ENCODE results near the gene INCENP.

The INCENP gene

DNA sequence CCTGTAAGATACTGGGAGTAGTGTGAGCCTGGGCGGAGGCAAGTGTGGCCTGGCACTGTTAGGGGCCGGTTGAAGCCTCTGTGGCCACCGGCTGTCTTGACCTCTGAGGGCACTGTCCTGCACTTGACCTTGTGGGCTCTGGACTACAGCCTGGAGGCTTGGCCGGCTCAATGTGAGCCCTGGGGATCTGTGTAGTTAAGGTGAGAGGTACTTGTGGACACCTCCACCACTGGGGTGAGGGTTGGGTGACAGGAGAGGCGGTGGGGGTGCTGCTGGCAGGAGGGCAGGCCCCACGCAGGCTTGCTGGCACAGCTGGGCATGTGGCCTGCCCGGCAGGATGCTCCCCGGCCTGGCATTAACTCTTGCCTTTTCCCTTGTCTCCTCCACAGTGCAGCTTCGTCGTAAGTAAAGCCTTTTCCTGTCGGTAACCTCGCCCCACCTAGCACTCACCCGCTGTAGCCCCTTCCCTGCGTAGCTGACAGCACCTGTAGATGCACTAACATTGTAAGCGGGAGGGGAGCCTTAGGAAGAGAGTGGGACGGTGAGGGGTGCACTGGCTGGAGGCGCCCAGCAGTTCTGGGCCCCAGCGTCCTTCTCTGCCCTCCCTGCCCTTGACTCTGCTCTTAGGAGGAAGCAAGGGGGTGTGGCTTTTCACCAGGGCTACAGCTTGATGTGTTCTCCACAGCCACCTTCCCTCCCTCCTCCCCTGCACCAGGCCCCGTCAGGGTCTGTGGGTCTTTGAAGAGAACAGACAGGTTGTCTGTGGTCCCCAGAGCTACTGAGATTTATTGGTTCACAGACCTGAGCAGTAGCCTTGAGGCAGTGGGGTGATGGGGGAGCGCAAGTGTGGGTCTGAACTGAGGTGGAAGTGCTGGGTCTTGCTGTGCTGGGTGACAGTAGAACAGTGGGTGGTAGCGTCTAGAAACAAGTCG lies 17.6 kb downstream of the INCENP start:
- Histone ChIP-seq H3K4me3 (ENCODE audit: low read depth, low read length) (no peak overlapping the region), H2AFZ (ENCODE audit: low read length, unreplicated experiment) (no peak overlapping the region), H3K27ac (ENCODE audit: low read depth, low read length) (no peak overlapping the region), H3K27me3 (ENCODE audit: insufficient read depth, low read length) (no peaks in the 10 kb centered on the region), H3K36me3 (ENCODE audit: insufficient read depth, low read length) (no peaks in the 10 kb centered on the region), H3K4me1 (ENCODE audit: control insufficient read depth, insufficient read depth, low read length, unreplicated experiment) (no peaks in the 10 kb centered on the region), H3K79me2 (ENCODE audit: control insufficient read depth, insufficient read depth, low read length, unreplicated experiment) (peaks cover 8% of the 10 kb centered on the region)

DNA sequence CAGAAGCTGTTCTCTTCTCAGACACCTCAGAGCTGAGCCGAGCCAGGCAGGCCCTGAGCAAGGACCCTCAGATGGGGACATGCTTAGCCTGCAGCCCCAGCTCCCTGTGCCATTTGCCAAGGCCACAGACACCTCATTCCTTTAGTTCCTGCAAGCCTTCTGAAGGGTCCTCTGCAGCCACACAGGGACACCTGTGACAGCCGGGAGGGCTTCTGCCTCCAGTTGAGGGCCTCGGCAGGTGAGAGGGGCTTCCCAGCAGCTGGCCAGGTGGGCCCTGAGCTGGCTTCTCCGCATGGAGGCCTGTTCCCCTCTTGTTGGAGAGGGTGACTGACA lies 18.2 kb downstream of the INCENP start:
- H2AFZ ChIP-seq (ENCODE audit: low read length, unreplicated experiment) = no peak overlapping the region
- H3K4me3 ChIP-seq (ENCODE audit: low read depth, low read length) = no peak overlapping the region
- no peaks in the 10 kb centered on the region for H3K27me3 ChIP-seq (ENCODE audit: insufficient read depth, low read length)
- H3K36me3 ChIP-seq (ENCODE audit: insufficient read depth, low read length) = no peaks in the 10 kb centered on the region
- peaks cover 3% of the 10 kb centered on the region for H3K79me2 ChIP-seq (ENCODE audit: control insufficient read depth, insufficient read depth, low read length, unreplicated experiment)
- H3K4me1 ChIP-seq (ENCODE audit: control insufficient read depth, insufficient read depth, low read length, unreplicated experiment) = no peaks in the 10 kb centered on the region
- no peak overlapping the region for H3K27ac ChIP-seq (ENCODE audit: low read depth, low read length)

DNA sequence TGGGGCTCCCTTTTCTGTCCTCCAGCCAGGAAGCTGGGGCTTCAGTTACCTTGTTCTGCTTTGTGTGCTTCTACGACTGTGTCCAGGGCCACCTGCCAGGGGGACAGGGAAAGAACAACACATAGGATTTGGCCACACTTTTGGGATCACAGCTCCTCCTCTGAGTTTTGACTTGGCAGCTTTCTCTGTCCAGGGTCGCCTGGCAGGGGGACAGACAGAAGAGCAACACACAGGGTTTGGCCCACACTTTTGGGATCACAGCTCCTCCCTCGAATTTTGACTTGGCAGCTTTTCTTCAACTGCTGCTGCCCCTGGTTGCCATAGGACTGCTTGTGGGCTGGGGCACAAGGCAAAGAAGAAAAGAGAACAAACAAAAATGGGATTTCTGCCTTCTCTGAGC lies 19.1 kb downstream of the INCENP start:
- no peak overlapping the region for H3K4me3 ChIP-seq (ENCODE audit: low read depth, low read length)
- no peaks in the 10 kb centered on the region for H3K27me3 ChIP-seq (ENCODE audit: insufficient read depth, low read length)
- no peak overlapping the region for H2AFZ ChIP-seq (ENCODE audit: low read length, unreplicated experiment)
- H3K4me1 ChIP-seq (ENCODE audit: control insufficient read depth, insufficient read depth, low read length, unreplicated experiment) = no peaks in the 10 kb centered on the region
- H3K27ac ChIP-seq (ENCODE audit: low read depth, low read length) = no peak overlapping the region
- no peaks in the 10 kb centered on the region for H3K79me2 ChIP-seq (ENCODE audit: control insufficient read depth, insufficient read depth, low read length, unreplicated experiment)
- no peaks in the 10 kb centered on the region for H3K36me3 ChIP-seq (ENCODE audit: insufficient read depth, low read length)

DNA sequence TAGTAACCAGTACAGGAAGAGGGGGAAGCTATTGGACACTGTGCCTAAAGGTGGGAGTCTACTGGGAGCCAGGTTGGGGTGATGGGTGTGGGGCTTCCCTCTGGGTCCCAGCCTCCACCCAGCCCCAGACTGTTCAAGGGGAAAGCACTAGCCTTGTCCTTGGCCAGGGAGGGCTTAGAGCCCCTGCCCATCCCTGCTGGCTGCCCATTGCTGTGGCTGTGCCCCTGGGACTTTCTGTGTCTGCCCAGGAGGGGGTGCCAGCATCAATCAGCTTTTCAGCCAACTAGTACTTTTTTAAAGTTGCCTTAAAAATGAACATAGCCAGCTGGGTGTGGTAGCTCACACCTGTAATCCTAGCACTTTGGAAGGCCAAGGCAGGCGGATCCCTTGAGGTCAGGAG lies 19.9 kb downstream of the INCENP start:
- H3K36me3 ChIP-seq (ENCODE audit: insufficient read depth, low read length) = no peaks in the 10 kb centered on the region
- H3K4me1 ChIP-seq (ENCODE audit: control insufficient read depth, insufficient read depth, low read length, unreplicated experiment) = no peaks in the 10 kb centered on the region

DNA sequence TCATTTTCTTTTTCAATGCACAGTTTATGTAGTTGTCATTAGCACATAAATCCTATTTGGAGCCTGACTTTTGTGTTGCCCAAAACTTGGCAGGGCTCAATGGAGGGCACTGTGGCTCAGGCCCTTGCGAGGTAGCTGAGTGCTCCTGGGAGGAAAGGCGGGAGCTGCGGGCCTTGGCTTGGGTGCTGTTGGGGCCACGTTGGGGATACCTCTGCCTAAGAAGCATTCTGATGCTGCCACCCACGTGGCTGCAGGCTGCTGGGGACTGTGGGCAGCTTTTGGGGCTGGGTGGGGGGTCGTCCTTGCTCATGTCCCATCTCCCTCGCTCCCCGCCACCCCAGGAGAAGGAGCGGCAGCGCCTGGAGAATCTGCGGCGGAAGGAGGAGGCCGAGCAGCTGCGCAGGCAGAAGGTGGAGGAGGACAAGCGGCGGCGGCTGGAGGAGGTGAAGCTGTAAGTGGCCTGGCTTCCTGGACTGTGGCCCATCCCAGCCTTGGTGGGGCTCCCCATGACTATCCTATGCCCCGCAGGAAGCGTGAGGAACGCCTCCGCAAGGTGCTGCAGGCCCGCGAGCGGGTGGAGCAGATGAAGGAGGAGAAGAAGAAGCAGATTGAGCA lies 20.9 kb downstream of the INCENP start:
- no peak overlapping the region for H3K27ac ChIP-seq (ENCODE audit: low read depth, low read length)
- H3K27me3 ChIP-seq (ENCODE audit: insufficient read depth, low read length) = no peaks in the 10 kb centered on the region
- H3K79me2 ChIP-seq (ENCODE audit: control insufficient read depth, insufficient read depth, low read length, unreplicated experiment) = no peaks in the 10 kb centered on the region
- no peak overlapping the region for H3K4me3 ChIP-seq (ENCODE audit: low read depth, low read length)
- no peaks in the 10 kb centered on the region for H3K36me3 ChIP-seq (ENCODE audit: insufficient read depth, low read length)
- no peaks in the 10 kb centered on the region for H3K4me1 ChIP-seq (ENCODE audit: control insufficient read depth, insufficient read depth, low read length, unreplicated experiment)
- H2AFZ ChIP-seq (ENCODE audit: low read length, unreplicated experiment) = no peak overlapping the region

More for the DNA sequence above, 19.9 kb downstream of the INCENP start:
- H3K4me3 ChIP-seq (ENCODE audit: low read depth, low read length) = no peak overlapping the region
- no peak overlapping the region for H3K27ac ChIP-seq (ENCODE audit: low read depth, low read length)
- H2AFZ ChIP-seq (ENCODE audit: low read length, unreplicated experiment) = no peak overlapping the region
- no peaks in the 10 kb centered on the region for H3K27me3 ChIP-seq (ENCODE audit: insufficient read depth, low read length)
- H3K79me2 ChIP-seq (ENCODE audit: control insufficient read depth, insufficient read depth, low read length, unreplicated experiment) = no peaks in the 10 kb centered on the region

DNA sequence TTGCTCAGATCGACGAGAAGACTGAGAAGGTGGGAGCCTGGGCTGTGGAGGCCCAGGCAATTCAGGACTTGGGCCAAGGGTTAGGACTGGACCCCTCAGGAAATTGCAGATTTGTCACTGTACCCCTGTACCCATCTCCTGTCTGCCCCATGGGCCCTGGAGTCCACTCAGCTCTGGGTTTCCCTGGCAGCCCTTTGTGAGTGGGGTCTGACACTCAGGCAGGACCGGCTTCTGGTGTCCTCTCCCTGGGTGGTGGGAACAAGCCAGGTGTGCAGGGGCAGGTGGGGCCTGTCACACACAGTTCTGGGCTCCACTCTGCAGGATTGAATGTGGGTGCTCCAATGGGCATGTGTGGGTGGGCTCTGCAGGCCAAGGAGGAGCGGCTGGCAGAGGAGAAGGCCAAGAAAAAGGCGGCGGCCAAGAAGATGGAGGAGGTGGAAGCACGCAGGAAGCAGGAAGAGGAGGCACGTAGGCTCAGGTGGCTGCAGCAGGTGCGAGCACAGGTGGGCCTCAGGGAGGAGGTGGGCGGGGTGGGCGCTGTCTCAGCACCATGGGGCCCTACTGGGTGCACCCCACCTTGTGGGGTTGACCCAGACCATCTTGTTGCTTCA lies 21.6 kb downstream of the INCENP start:
- H3K4me1 ChIP-seq (ENCODE audit: control insufficient read depth, insufficient read depth, low read length, unreplicated experiment) = no peaks in the 10 kb centered on the region
- H3K27me3 ChIP-seq (ENCODE audit: insufficient read depth, low read length) = no peaks in the 10 kb centered on the region
- H3K36me3 ChIP-seq (ENCODE audit: insufficient read depth, low read length) = no peaks in the 10 kb centered on the region
- no peak overlapping the region for H3K4me3 ChIP-seq (ENCODE audit: low read depth, low read length)
- H2AFZ ChIP-seq (ENCODE audit: low read length, unreplicated experiment) = no peak overlapping the region
- H3K79me2 ChIP-seq (ENCODE audit: control insufficient read depth, insufficient read depth, low read length, unreplicated experiment) = no peaks in the 10 kb centered on the region
- no peak overlapping the region for H3K27ac ChIP-seq (ENCODE audit: low read depth, low read length)

DNA sequence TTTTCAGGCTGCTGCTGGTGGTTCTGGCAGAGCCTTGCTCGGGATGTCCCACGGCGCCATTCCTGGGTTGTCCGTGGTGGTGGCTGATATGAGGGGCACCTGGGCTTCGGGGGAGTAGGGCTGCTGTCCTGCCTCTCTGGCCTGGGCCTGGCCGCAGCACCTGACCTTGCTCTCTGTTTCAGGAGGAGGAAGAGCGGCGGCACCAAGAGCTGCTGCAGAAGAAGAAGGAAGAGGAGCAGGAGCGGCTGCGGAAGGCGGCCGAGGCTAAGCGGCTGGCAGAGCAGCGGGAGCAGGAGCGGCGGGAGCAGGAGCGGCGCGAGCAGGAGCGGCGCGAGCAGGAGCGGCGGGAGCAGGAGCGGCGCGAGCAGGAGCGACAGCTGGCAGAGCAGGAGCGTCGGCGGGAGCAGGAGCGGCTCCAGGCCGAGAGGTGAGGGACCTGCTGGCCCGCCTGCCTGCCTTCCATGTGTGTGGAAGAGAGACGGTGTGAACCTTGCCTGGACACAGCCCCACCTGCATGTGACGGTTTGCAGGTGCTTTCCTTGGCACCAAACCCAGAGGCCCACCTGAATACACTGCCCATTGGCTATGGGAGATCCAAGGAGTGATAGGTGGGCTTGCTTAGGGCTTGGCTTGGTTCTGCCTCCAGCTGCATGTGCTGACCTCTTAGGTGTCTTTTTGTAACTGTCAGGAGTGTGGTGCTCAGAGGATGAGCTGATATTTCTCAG lies 22.8 kb downstream of the INCENP start:
- no peak overlapping the region for H3K27ac ChIP-seq (ENCODE audit: low read depth, low read length)
- H3K36me3 ChIP-seq (ENCODE audit: insufficient read depth, low read length) = no peaks in the 10 kb centered on the region
- H2AFZ ChIP-seq (ENCODE audit: low read length, unreplicated experiment) = no peak overlapping the region
- no peak overlapping the region for H3K4me3 ChIP-seq (ENCODE audit: low read depth, low read length)
- H3K79me2 ChIP-seq (ENCODE audit: control insufficient read depth, insufficient read depth, low read length, unreplicated experiment) = no peaks in the 10 kb centered on the region
- no peaks in the 10 kb centered on the region for H3K27me3 ChIP-seq (ENCODE audit: insufficient read depth, low read length)
- H3K4me1 ChIP-seq (ENCODE audit: control insufficient read depth, insufficient read depth, low read length, unreplicated experiment) = no peaks in the 10 kb centered on the region

DNA sequence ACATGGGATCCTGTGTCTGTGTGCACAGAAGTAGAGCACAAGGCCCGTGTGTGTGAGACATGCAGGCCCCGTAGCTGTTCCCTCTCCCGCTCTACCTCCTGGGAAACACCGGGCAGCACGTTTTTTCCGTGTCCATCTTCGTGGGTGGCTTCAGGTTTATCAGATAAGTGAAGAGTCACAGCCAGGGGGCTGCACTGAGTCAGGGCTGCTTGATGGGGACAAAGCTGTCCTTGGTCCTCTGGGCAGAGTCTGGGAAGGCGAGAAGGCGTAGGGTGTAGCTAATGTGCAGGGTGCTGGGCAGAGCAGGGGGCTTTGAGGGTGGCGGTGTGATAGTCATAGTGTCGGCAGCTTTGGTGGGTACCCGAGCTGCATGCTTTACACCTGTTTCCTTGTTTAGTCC lies 23.7 kb downstream of the INCENP start:
- H3K4me1 ChIP-seq (ENCODE audit: control insufficient read depth, insufficient read depth, low read length, unreplicated experiment) = no peaks in the 10 kb centered on the region
- H3K36me3 ChIP-seq (ENCODE audit: insufficient read depth, low read length) = no peaks in the 10 kb centered on the region
- no peak overlapping the region for H2AFZ ChIP-seq (ENCODE audit: low read length, unreplicated experiment)
- no peak overlapping the region for H3K4me3 ChIP-seq (ENCODE audit: low read depth, low read length)
- no peaks in the 10 kb centered on the region for H3K79me2 ChIP-seq (ENCODE audit: control insufficient read depth, insufficient read depth, low read length, unreplicated experiment)
- no peaks in the 10 kb centered on the region for H3K27me3 ChIP-seq (ENCODE audit: insufficient read depth, low read length)
- H3K27ac ChIP-seq (ENCODE audit: low read depth, low read length) = no peak overlapping the region

DNA sequence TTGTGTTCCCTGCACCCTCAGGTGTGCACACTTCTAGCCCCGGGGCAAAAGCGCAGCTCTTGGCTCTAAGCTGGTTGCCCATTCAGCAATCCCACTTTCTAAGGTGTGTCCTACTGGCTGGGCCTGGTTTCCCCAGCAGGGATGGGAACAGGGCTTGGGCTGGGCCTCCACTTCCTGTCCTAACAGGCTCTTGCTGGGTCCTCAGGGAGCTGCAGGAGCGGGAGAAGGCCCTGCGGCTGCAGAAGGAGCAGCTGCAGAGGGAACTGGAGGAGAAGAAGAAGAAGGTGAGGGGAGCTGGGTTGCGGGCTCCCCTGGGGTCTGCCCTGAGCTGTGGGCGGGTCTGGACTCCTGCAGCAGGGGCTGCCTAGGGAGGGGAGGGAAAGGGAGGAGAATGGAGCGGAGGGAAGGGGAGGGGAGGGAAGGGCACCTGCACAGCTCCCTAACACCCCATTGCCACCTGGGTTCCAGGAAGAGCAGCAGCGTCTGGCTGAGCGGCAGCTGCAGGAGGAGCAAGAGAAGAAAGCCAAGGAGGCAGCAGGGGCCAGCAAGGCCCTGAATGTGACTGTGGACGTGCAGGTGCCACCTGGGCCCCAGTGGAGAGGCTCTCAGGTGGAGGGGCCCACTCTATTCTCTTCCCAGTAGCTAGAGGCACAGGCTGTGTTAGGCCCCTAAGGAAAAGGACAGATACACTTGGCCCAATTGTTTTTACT lies 24.6 kb downstream of the INCENP start:
- Histone ChIP-seq H3K4me1 (ENCODE audit: control insufficient read depth, insufficient read depth, low read length, unreplicated experiment) (peaks cover 4% of the 10 kb centered on the region), H3K36me3 (ENCODE audit: insufficient read depth, low read length) (no peaks in the 10 kb centered on the region), H2AFZ (ENCODE audit: low read length, unreplicated experiment) (no peak overlapping the region), H3K4me3 (ENCODE audit: low read depth, low read length) (no peak overlapping the region), H3K27ac (ENCODE audit: low read depth, low read length) (no peak overlapping the region), H3K27me3 (ENCODE audit: insufficient read depth, low read length) (no peaks in the 10 kb centered on the region), H3K79me2 (ENCODE audit: control insufficient read depth, insufficient read depth, low read length, unreplicated experiment) (no peaks in the 10 kb centered on the region)
